WTC11 (cell line): Measurements from ENCODE around the gene ADK. TPM values are rescaled to one million over a fixed set of nuclear protein-coding genes. Genes with fewer than 3 reads are reported as not detected.

Source experiments
- ATAC-seq: fragments of 200-7000 bp; cut with Tn5 transposase; 2 replicates; pipeline ENCODE4 v1.10.0; 2021; ENCODE audit warnings: mild to moderate bottlenecking, moderate library complexity
- CTCF ChIA-PET: fragments of 300-600 bp; sonication (Branson Sonifier 250); formaldehyde crosslinking; loops from one replicate; lab custom pipeline; 2021; ENCODE audit warnings: antibody characterized with exemption; lab: Charles Lee
- POLR2A ChIA-PET: fragments of 350-600 bp; sonication (Branson Sonifier 250); formaldehyde crosslinking; loops from one replicate; lab custom pipeline; 2021; ENCODE audit warnings: antibody characterized with exemption; lab: Charles Lee
- DNase-seq: peaks from one replicate; pipeline ENCODE4 v3.0.0; 2021; ENCODE audit warnings: low spot score
- H3K27ac Mint-ChIP-seq: 2 replicates; pipeline ENCODE4 v1.8.0; 2021; ENCODE audit warnings: mixed read lengths
- H3K27me3 Mint-ChIP-seq: 2 replicates; pipeline ENCODE4 v1.8.0; 2021; ENCODE audit warnings: low read depth, mild to moderate bottlenecking, moderate library complexity, mixed read lengths
- H3K36me3 Mint-ChIP-seq: 2 replicates; pipeline ENCODE4 v1.8.0; 2021; ENCODE audit warnings: mixed read lengths
- H3K4me1 Mint-ChIP-seq: 2 replicates; pipeline ENCODE4 v1.8.0; 2022; ENCODE audit warnings: mixed read lengths
- H3K4me3 Mint-ChIP-seq: 2 replicates; pipeline ENCODE4 v1.8.0; 2021; ENCODE audit warnings: mild to moderate bottlenecking, moderate library complexity, mixed read lengths
- H3K9me3 Mint-ChIP-seq: 2 replicates; pipeline ENCODE4 v1.8.0; 2021; ENCODE audit warnings: mixed read lengths
- ARID4B ChIP-seq: sonication (generic); formaldehyde crosslinking; IDR thresholded peaks from 2 replicates; pipeline ENCODE4 v1.8.0; 2023; ENCODE audit warnings: missing genetic modification reagents, mild to moderate bottlenecking, borderline replicate concordance
- EMX1 ChIP-seq: fragments of 250-450 bp; sonication (Bioruptor Pico); IDR thresholded peaks from 2 replicates; pipeline ENCODE4 v1.8.0; 2021; ENCODE audit warnings: mild to moderate bottlenecking
- FOXP1 ChIP-seq: sonication (generic); formaldehyde crosslinking; IDR thresholded peaks from 2 replicates; pipeline ENCODE4 v1.8.0; 2022; ENCODE audit warnings: missing genetic modification reagents, mild to moderate bottlenecking, moderate library complexity, borderline replicate concordance
- FOXP4 ChIP-seq: sonication (generic); formaldehyde crosslinking; IDR thresholded peaks from 2 replicates; pipeline ENCODE4 v1.8.0; 2022; ENCODE audit warnings: mild to moderate bottlenecking, missing genetic modification reagents
- KAT7 ChIP-seq: sonication (generic); formaldehyde crosslinking; IDR thresholded peaks from 2 replicates; pipeline ENCODE4 v1.8.1; 2023; ENCODE audit warnings: missing genetic modification reagents, mild to moderate bottlenecking, borderline replicate concordance
- RELA ChIP-seq: sonication (generic); formaldehyde crosslinking; IDR thresholded peaks from 2 replicates; pipeline ENCODE4 v1.8.1; 2022; ENCODE audit warnings: missing genetic modification reagents, mild to moderate bottlenecking, borderline replicate concordance
- RORB ChIP-seq: fragments of 250-450 bp; sonication (Bioruptor Pico); IDR thresholded peaks from 2 replicates; pipeline ENCODE4 v1.9.0; 2021; ENCODE audit warnings: mild to moderate bottlenecking
- SP1 ChIP-seq: sonication (generic); formaldehyde crosslinking; conservative IDR thresholded peaks from 2 replicates; pipeline ENCODE4 v1.8.1; 2022; ENCODE audit warnings: missing genetic modification reagents
- ZNF138 ChIP-seq: sonication (generic); formaldehyde crosslinking; conservative IDR thresholded peaks from 2 replicates; pipeline ENCODE4 v1.8.1; 2022; ENCODE audit warnings: mild to moderate bottlenecking, moderate library complexity, missing genetic modification reagents
- ZNF232 ChIP-seq: sonication (generic); formaldehyde crosslinking; IDR thresholded peaks from 2 replicates; pipeline ENCODE4 v1.8.0; 2022; ENCODE audit warnings: mild to moderate bottlenecking, missing genetic modification reagents
- ZNF317 ChIP-seq: sonication (generic); formaldehyde crosslinking; IDR thresholded peaks from 2 replicates; pipeline ENCODE4 v1.8.1; 2023; ENCODE audit warnings: low read depth, mild to moderate bottlenecking, moderate library complexity, missing genetic modification reagents, borderline replicate concordance
- total RNA-seq: library from RNA; stranded (reverse); gene quantifications from 3 replicates; pipeline ENCODE4 v1.2.3, GENCODE V29; 2021

Gene ADK
- total RNA-seq, 1 experiment from 2014 or later = 32.7 TPM

DNA sequence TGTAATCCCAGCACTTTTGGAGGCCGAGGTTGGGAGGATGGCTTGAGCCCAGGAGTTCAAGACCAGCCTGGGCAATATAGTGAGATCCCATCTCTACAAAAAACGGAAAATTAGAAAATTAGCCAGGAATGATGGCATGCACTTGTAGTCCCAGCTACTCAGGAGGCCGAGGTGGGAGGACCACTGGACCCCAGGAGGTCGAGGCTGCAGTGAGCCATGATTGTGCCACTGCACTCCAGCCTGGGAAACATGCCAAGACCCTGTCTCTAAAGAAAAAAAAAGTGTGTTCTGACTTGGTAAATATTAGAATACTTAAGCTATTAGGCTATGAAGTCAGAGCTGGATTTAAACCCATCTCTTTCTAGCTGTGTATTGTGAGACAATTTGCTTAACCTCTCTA, 594.4 kb downstream of the ADK start (continued):
- no peak for TF ChIP-seq ARID4B (CRISPR knock-in tag)
- TF ChIP-seq ZNF317 = no peak
- no peak for TF ChIP-seq FOXP1 (CRISPR knock-in tag)
- no peak for TF ChIP-seq RORB (CRISPR knock-in tag)

GRCh38 chr10:74746813-74747212, 595.8 kb downstream of the ADK start:
- POLR2A ChIA-PET = interaction anchor here (0.5 to 0.7 kb wide), 2 partner anchors 197 to 360 kb away, joined by 3 read pairs; no protein-coding TSS in a partner anchor

More at GRCh38 chr10:74746813-74747212, 595.8 kb downstream of the ADK start:
- H3K9me3 Mint-ChIP-seq = no peaks in the 10 kb centered on the region
- CTCF ChIA-PET = interaction anchor here (0.6 to 1.1 kb wide), 2 partner anchors 273 to 619 kb away, joined by 3 to 4 read pairs; no protein-coding TSS in a partner anchor
- no peak for TF ChIP-seq ZNF232 (CRISPR knock-in tag)
- TF ChIP-seq SP1 (CRISPR knock-in tag) = no peak
- no peak for TF ChIP-seq EMX1 (CRISPR knock-in tag)
- no peak for TF ChIP-seq RELA (CRISPR knock-in tag)
- TF ChIP-seq ARID4B (CRISPR knock-in tag) = no peak
- no peak for TF ChIP-seq ZNF317
- TF ChIP-seq ZNF138 (CRISPR knock-in tag) = no peak
- no peak for TF ChIP-seq KAT7 (CRISPR knock-in tag)
- no peak for TF ChIP-seq FOXP4 (CRISPR knock-in tag)
- no peak overlapping the region for H3K27ac Mint-ChIP-seq
- H3K27me3 Mint-ChIP-seq = no peaks in the 10 kb centered on the region
- H3K4me1 Mint-ChIP-seq = no peaks in the 10 kb centered on the region
- DNase-seq (no peak), ATAC-seq (peak; percentile 26; the same call in 1 of the 2 replicates)
- no peak overlapping the region for H3K4me3 Mint-ChIP-seq
- no peaks in the 10 kb centered on the region for H3K36me3 Mint-ChIP-seq
